IPS-18c (cell line): ENCODE measurements around the gene PGPEP1.
A peak's percentile ranks its signal among the peaks of the same experiment; 100 is the strongest.

Experiments
- H3K4me3 ChIP-seq: 2 replicates; pipeline ENCODE4 v1.7.0; 2013; ENCODE audit warnings: low read depth, mild to moderate bottlenecking, low read length, moderate library complexity; ENCODE audit not compliant: insufficient read depth
- H3K9me3 ChIP-seq: one replicate; pipeline ENCODE4 v1.6.1; 2013; ENCODE audit warnings: mild to moderate bottlenecking, low read length, moderate library complexity; ENCODE audit not compliant: control insufficient read depth, insufficient read depth

The PGPEP1 gene

DNA sequence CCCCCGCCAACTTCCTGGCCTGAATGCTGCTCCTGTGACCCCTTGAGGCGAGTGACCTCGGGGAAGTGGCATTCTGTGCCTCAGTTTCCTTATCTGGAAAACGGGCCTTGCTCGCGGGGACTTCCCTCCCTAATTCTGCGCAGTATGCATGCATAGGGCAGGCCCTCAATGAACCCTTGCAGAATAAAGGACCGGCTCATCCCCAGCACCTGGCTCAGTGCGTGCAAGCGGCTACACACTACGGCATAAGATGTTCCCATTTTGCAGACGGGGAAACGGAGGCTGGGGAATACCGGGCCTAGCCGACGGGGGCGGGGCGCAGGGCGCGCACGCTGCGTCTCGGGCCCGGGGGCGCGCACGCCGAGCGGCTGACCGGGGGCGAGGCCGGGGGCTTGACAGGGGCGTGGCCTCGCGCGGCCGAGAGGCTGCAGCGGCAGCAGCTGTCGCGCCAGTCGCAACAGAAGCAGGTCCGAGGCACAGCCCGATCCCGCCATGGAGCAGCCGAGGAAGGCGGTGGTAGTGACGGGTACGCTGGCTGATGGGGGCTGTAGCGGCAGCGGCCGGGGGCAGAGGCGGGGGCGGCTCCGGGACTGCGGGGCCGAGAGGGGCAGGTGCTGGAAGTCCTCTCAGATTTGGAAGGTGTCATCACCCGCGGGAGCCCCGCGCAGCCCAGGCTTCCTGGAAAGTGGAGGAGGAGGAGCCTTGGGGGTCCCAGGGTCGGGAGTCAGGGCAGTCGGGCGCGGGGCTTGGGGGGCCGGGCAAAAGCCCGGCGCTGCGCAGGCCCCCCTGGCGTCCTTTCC, at the start of gene PGPEP1:
Gene PGPEP1 (plus strand): TSS at position 409 of the 800 bp plus-strand sequence. CDS start 84 bp downstream, at position 493.
- Histone ChIP-seq H3K4me3 (peak within 1 kb of the TSS; percentile 72), H3K9me3 (no peaks in the 10 kb centered on the region)

GRCh38 chr19:18291019-18291524, 49.3 kb upstream of the PGPEP1 start:
- H3K4me3 ChIP-seq: peak overlapping the region; percentile 76

GRCh38 chr19:18291590-18292461, 48.6 kb upstream of the PGPEP1 start:
- Histone ChIP-seq H3K9me3 (peaks cover 4% of the 10 kb centered on the region), H3K4me3 (peak overlapping the region; percentile 76)

More at GRCh38 chr19:18291019-18291524, 49.3 kb upstream of the PGPEP1 start:
- H3K9me3 ChIP-seq: peaks cover 4% of the 10 kb centered on the region

DNA sequence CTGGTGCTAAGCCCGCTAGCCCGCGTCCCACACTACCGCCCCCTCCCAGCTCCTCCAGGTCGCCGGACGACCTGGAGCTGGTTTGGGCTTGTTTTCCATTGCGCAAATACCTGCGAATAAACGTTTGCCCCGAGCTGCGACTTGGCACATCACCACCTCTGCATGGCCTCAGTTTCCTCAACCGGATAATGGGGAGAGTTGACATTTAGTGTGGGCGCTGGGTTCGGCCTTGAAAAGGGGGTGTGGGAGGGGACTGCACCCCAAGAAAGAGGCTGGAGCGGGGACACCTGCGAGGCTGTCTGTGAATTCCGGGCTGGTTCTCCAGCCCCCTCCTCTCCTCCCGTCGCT, 48.0 kb upstream of the PGPEP1 start:
- peak overlapping the region; percentile 76 for H3K4me3 ChIP-seq
- H3K9me3 ChIP-seq: peaks cover 2% of the 10 kb centered on the region

GRCh38 chr19:18292810-18293641, 47.4 kb upstream of the PGPEP1 start:
- peaks cover 2% of the 10 kb centered on the region for H3K9me3 ChIP-seq
- H3K4me3 ChIP-seq: peak overlapping the region; percentile 76

DNA sequence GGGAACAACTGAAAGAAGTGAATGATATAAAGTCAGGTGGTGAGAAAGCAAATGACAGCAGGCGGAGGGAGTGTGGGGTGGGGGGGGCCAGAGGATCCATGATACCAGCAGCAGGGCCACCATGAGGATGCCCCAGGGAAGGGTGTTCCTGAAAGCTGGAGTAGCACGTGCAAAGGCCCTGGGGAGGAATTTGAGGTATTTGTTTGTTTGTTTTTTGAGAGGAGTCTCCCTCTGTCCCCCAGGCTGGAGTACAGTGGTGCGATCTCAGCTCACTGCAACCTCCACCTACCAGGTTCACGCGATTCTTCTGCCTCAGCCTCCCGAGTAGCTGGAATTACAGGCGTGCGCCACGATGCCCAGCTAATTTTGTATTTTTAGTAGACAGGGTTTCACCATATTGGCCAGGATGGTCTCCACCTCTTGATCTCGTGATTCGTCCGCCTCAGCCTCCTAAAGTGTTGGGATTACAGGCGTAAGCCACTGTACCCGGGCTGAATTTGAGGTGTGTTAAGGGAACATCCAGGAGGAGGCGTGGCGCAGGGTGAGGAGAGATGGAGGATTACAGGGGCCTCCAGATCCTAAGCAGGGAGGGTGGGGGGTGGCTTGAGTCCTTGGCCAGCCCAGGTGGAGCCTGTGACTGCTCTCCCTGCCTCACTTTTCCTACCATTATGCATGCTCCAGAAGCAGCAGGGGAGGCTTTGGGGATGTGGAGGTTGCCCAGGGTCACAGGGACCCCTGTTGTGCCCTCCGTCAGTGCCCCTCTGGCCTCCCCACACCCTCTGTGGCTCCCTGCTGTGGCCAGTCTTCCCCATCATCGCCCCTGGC, 46.5 kb upstream of the PGPEP1 start:
- peak overlapping the region; percentile 28 for H3K4me3 ChIP-seq
- H3K9me3 ChIP-seq: peaks cover 2% of the 10 kb centered on the region

- H3K9me3 ChIP-seq: peaks cover 2% of the 10 kb centered on the region
- H3K4me3 ChIP-seq: peak overlapping the region; percentile 28
These were observed 45.9 kb upstream of the PGPEP1 start for GRCh38 chr19:18294467-18294864.

DNA sequence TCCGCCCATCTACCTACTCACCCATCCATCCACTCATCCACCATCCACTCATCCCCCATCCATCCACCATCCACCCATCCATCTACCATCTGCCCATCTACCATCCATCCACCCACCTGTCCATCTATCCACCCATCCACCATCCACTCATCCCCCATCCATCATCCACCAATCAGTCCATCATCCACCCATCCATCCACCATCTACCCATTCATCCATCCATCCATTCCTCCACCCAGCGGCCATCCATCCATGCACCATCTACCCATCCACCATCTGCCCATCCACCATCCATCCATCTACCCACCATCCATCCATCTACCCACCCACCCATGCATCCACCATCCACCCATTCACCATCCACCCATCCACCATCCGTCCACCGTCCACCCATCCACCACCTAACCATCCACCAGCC, 45.4 kb upstream of the PGPEP1 start:
- Histone ChIP-seq H3K4me3 (no peak overlapping the region), H3K9me3 (peaks cover 2% of the 10 kb centered on the region)

DNA sequence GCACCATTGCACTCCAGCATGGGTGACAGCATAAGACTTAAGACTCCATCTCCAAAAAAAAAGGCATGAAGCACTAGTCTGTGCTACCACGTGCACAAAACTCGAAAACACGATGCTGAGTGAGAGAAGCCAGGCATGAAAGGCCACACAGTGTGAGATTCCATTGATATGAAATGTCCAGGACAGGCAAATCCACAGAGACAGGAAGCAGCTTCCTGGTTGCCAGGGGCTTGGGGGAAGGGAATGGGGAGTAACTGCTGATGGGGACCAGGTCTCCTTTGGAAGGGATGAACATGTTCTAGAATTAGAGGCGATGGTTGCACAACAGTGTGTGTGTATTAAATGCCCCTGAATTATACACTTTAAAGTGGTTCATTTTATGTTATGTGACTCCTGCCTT, 43.1 kb upstream of the PGPEP1 start:
- no peak overlapping the region for H3K4me3 ChIP-seq
- H3K9me3 ChIP-seq: peaks cover 2% of the 10 kb centered on the region

- no peak overlapping the region for H3K4me3 ChIP-seq
- H3K9me3 ChIP-seq: peaks cover 2% of the 10 kb centered on the region
These were observed 41.8 kb upstream of the PGPEP1 start for GRCh38 chr19:18298601-18299000.

GRCh38 chr19:18299654-18300053, 40.7 kb upstream of the PGPEP1 start:
- peaks cover 2% of the 10 kb centered on the region for H3K9me3 ChIP-seq
- no peak overlapping the region for H3K4me3 ChIP-seq

DNA sequence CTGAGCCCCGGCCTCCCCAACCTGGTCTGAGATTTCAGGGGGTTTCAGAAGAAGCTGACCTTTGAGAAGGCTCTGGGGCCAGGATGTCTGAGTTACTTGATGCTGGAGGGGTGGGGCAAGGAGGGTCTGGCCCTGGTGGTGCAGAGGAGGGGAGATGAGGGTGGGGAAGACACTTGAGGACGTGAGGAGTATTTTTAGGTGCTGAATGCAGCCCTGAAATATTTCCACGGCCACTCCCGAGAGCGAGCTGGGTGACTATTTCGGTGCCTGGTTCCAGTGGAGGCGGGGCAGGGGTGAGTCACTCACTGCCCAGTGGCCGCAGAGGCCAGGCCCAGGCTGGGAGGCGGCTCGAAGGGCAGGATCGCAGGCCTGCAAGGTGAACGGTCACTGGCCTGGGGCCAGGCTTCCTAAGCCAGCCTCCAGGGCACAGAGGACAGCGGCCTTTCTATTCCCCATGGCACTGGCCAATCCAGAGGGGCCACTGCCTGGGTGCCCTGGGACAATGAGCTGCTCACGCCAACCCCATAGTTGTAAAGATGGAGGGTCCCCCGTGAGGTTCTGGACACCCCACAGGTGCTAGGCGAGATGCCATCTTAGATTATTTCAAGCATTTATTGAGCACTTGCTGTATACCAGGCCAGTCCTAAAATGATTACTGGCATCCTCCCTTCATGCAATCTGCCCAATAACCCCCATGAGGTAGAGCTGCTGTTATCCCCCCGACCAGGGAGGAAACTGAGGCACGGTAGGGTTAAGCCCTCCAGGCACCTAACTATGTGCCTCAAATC, 39.3 kb upstream of the PGPEP1 start:
- peaks cover 2% of the 10 kb centered on the region for H3K9me3 ChIP-seq

DNA sequence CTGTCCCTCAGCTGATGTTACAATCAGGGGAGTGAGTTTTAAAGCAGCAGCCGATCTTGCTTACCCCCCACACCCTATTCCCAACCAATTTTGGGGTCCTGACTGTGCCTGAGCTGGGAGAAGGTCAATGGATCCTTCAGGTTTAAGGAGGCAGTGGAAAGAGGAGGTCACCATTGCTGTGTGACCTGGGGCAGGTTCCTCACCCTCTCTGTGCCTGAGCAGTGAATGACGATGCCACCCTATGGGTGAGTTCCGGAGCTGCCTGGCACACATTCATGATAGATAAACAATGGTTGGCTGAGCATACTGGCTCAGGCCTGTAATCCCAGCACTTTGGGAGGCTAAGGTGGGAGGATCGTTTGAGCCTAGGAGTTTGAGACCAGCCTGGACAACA, 38.7 kb upstream of the PGPEP1 start:
- peaks cover 2% of the 10 kb centered on the region for H3K9me3 ChIP-seq
- no peak overlapping the region for H3K4me3 ChIP-seq

More for the DNA sequence above, 39.3 kb upstream of the PGPEP1 start:
- H3K4me3 ChIP-seq: no peak overlapping the region

DNA sequence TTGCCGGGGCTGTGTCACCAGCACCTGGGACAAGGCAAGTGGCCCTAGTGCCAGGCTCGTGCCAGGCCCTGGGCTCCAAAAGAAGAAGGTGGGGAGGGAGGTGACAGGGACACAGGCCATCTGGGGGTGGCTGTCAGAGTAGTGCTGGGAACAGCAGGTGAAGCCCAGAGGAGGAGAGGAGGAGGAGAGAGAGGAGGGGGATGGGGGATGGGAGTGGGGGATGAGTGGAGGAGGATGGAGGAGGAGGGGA, 36.3 kb upstream of the PGPEP1 start:
- Histone ChIP-seq H3K9me3 (peaks cover 2% of the 10 kb centered on the region), H3K4me3 (no peak overlapping the region)

DNA sequence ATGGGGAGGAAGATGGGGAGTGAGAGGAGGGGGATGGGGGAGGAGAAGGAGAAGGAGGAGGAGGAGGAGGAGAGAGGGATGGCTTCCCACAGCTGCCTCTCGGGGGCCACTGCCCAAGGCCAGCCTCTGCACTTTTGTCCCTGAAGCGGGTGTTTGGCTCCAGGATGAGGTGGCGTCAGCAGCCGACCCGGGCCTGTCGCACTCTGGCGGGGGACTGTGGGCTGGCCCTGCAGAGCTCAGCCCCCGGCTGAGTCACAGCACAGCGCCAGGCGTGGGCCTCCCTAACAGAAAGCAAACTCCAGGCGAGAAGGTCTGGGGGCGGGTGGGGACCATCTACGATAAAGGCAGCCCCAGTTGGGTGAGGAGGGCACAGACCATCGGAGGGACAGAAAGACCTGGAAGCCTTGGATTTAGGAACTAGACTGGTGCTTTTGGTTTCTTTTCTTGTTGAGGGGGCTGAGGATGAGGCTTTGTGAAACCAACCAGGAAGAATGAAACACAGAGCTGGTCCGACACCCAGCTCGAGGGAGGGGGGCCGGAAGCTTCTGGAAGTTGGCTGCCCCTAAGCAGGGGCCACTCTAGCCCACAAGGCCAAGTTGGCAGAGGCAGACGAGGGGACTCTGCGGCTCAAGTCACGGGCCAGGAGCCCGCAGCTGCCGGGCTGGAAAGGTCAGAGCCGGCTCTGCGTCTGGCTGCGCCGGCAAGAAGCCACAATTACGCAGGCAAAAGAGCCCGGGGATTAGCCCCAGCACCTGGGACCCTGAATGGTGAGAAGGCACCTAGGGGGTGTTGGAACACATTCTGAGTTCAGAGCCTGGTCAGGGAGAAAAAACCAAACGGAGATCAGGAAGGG, 35.7 kb upstream of the PGPEP1 start:
- Histone ChIP-seq H3K9me3 (peaks cover 2% of the 10 kb centered on the region), H3K4me3 (peak overlapping the region; percentile 31)
